GM19238 (cell line): ENCODE measurements around the gene RBM19.
"Not testable (repeated sequence)": the region's sequence is repeated elsewhere in the genome, so short reads cannot be mapped to it uniquely, and the experiment has no call there.

Source experiments
- DNase-seq: peaks from one replicate; pipeline ENCODE4 v3.0.0; 2011; ENCODE audit warnings: low spot score; ENCODE audit not compliant: insufficient read length

The RBM19 gene, protein sequence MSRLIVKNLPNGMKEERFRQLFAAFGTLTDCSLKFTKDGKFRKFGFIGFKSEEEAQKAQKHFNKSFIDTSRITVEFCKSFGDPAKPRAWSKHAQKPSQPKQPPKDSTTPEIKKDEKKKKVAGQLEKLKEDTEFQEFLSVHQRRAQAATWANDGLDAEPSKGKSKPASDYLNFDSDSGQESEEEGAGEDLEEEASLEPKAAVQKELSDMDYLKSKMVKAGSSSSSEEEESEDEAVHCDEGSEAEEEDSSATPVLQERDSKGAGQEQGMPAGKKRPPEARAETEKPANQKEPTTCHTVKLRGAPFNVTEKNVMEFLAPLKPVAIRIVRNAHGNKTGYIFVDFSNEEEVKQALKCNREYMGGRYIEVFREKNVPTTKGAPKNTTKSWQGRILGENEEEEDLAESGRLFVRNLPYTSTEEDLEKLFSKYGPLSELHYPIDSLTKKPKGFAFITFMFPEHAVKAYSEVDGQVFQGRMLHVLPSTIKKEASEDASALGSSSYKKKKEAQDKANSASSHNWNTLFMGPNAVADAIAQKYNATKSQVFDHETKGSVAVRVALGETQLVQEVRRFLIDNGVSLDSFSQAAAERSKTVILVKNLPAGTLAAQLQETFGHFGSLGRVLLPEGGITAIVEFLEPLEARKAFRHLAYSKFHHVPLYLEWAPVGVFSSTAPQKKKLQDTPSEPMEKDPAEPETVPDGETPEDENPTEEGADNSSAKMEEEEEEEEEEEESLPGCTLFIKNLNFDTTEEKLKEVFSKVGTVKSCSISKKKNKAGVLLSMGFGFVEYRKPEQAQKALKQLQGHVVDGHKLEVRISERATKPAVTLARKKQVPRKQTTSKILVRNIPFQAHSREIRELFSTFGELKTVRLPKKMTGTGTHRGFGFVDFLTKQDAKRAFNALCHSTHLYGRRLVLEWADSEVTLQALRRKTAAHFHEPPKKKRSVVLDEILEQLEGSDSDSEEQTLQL

DNA sequence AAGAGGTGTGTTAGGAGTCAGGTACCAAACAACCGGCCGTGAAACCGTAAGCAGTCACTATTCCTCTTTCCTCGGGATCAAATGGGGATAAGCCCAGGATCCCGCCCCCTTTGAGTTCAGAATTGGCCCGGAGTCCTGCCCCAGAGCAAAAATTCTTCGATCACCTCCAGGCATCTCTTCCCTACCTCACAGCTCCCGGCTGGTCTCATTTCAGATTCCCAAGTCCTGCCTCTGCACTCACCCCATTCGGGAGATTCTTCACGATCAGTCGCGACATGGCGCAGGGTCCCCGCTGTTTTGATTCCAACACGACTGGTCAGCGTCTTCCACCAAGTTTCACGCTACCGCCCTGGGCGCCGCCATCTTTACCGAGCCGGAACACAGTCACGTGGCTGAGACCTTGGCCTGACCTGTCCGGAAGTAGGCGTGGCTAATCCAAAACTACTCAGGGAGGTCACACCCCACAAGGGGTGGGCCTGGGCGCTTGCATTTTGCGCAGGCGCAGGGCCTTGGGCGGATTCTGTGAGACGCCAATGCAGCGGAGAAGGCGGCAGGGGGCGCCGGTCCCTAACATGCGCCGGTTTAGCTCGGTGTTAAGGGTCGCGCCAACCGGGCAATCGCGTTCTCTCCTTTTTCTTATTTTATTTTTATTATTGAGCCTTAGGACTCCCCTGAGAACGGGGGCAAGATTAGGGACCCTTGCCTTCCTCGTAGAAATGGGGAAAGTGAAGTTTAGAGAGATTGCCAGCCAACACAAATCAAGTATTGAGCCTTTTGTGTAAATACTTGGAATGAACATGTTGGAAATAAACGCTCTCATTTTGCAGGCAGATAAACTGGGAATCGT is at the start of gene RBM19:
RBM19 (minus strand) TSS at position 375 of the 847 bp plus-strand sequence; CDS start at position 277, 98 bp downstream.
- peak; percentile 96 for DNase-seq

DNA sequence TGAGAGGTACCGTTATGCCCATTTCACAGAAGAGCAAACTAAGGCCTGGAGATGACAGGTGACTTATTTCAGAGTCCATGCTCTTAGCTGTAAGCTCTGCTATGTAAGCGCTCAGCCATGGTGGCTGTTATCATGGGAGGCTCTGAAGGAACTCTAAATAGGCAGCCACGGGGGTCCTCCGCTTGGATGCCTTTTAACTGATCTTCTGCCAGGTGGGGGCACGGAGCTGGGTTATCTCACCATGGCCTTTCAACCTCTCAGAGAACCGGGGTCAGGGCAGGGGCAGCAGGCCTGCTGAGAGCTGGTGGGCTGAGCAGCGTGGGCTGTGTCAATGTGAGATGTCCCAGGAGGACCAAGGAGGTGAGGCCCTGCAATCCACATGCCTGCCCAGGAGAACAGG is 49.7 kb upstream of the RBM19 start:
- no peak for DNase-seq

DNA sequence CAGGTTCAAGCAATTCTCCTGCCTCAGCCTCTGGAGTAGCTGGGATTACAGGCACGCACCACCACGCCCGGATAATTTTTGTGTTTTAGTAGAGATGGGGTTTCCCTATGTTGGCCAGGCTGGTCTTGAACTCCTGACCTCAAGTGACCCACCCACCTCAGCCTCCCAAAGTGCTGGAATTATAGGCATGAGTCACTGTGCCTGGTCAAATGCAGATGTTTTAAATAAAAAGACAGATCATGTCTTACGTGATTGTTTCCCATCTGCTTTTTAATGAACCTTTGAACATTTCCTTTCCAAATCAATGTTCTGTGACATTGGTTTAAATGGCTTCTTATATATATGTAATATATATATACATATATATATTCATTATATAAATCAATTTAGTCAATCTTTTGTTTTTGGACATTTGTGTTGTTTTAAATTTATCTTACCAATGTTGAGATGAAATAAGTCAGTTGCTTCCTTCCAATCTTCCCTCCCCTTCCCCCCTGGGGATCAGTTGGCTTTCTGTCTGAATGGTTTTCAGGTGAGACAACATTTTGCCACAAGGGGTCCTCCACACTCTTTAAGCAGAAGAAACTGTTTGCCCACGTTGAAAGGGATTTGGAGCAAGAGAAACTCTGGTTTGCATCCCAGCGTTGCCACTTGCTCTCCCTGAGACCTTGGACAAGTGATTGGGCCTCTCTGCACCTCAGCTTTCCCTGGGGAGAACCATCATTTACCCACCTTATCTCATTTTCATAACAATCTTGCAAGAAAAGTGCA is 47.6 kb upstream of the RBM19 start:
- no peak for DNase-seq

DNA sequence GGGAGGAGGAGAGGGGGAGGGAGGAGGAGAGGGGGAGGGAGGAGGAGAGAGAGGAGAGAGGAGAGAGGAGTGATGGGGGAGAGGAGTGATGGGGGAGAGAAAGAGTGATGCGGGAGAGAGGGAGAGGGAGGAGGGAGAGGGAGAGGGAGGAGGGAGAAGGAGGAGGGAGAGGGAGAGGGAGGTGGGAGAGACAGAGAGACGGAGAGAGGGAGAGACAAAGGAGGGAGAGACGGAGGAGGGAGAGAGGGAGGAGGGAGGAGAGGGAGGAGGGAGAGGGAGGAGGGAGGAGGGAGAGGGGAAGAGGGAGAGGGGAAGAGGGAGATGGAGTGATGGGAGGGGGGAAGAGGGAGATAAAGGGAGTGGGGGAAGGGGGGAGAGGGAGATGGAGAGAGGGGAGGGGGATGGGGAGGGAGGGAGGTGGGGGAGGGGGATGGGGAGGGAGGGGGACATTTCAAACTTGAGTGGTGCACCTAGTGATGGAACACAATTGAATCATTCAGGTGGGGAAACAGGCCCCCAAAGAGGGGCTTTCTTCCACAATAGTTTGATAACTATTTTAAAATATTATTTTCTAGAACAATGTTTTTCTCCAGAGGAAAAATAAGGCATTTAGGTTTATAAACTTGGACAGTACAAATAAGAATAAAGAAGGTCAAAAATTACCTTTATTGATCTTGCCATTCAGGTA is 46.8 kb upstream of the RBM19 start:
- DNase-seq: no peak

DNA sequence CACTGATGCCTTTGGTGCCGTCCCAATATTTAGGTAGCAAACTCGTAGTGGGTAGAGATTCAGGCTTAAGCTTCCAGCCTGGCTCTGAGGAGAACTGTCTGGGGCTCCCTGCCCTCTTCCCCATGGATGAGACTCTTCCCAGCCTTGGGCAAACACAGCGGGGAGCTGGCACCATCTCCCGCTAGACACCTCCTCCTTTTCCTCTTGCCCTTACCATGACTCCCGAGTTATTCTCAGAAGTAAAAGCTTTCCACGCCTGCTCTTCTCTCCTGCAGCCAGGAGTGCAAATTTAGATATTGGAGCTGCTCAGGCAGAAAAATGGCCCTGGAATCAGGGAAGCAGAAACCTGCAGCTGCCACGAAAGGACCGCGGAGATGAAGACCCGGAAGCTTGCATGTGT is 45.6 kb upstream of the RBM19 start:
- DNase-seq: no peak

DNA sequence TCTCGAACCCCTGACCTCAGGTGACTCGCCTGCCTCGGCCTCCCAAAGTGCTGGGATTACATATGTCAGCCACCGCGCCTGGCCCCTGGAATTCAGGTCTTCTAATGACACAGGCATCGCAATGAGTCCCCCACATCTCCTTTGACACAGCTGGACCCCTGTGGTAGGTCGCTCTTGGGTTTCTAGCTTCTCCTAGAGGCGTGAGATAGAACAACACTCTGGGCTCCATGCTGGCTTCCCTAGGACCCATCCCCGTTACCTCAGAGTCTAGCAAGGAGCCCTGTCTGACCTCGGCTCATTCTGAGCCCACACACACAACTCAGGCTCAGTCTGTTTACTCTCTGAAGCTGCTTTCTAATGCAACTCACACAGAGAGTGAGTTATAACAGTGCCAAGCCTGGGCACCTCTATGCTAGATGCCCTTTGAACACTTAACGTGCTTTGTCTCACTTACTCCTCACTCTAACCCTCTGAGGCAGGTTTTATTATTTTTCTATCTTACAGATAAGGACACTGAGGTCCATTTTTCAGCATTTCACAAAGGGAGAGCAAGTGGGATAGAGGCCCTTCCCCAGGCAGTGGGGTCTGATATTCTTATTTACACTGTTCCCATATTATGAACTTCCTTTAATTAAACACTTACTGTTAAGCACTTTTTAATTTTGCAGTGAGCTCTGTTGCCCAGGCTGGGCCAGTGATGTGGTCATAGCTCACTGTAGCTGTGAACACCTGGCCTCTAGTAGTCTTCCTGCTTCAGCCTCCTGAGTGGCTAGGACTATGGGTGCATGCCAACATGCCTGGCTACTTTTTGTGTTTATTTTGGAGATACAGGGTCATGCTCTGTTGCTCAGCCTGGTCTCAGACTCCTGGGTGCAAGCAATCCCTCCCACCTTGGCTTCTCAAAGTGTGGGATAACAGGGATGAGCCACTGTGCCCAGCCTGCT is 40.6 kb upstream of the RBM19 start:
- no peak for DNase-seq

DNA sequence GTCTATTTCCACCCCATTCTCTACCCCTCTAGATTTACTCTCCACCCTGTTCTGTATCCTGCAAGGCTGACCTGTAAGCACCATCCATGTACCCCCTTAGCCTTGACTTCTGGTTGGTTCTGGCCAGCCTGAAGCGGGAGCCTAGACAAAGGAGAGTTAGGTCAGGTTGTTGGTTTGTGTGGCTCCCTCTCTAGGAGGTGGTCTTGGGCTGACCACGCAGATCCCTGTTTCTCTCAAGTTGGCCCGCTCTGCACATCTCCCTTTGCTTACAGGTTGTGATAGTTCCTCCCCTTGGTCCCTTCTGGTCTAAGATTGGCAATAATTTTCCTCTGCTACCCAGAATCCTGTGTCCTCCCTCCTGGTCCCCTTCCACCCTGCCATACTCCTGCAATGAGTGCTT is 38.3 kb upstream of the RBM19 start:
- no peak for DNase-seq

DNA sequence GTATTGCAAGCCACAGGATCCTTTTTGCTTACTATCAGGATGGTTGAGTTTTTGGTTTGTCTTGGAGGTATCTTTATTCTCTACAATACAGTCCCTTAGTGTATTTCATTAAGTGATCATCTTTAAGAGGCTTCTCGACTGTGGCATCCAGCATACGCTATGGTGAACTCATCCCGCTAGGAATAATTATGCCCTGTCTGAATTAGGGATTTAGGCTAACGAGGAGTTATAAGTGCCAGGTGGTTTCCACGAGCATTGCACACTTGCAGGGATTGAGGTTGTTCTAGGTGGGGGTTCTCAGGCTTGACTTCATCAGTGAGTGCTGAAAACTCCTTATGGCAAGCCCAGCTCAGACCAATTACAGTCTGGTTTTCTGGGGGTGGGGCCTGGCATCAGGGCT is 37.2 kb upstream of the RBM19 start:
- DNase-seq: no peak

DNA sequence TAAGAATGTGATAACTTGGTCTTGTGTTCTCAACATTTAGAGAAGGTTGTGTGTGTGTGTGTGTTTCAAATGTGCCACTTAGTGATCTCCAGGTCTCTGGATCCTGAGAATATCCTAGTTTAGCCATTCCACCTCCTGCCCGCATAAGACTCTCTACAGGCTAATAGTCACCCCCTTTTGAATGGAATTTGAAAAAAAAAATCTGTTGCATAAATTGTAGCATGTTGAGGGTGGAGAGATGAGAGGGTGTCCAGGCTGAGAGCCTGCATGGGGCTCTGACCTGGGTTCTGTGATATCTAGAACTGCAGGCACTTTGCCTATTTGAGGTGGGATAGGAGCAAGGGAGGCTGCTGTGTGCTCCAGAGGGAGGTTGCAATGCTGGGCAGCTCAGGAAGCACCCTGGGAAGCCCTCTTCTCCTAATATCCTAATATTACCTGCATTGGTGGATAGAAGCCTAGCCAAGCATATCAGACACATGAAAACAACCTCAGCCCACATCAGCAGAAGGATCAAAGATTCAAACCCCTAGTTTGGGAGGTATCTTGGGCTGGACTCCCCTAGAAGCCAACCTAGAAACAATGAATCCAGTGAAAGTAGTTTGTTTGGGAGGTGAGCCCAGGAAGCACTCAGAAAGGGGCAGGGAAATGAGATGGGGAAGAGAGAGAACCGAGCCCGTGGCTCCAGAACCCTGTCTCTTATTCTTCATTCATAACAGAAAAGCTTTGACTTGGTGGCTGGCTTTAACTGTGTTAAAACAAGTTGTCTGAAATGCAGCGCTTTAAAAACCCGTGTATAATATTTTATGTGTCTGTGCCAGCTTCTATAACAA is 35.6 kb upstream of the RBM19 start:
- DNase-seq: no peak

DNA sequence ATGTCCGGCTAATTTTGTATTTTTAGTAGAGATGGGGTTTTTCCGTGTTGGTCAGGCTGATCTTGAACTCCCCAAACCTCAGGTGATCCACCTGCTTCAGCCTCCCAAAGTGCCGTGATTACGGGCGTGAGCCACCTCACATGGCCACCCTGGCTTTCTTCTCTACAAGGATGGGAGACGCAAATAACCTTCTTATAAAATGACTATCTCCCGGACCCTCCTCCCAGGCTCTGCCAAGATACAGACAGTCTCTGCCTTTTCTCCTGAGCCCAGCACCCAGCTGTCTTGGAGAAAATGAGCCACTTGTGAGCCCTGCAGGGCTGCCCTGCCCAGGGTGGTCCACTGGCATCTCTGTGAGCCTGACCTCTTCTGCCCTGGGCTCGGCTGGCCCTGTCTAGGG is 34.7 kb upstream of the RBM19 start:
- no peak for DNase-seq

DNA sequence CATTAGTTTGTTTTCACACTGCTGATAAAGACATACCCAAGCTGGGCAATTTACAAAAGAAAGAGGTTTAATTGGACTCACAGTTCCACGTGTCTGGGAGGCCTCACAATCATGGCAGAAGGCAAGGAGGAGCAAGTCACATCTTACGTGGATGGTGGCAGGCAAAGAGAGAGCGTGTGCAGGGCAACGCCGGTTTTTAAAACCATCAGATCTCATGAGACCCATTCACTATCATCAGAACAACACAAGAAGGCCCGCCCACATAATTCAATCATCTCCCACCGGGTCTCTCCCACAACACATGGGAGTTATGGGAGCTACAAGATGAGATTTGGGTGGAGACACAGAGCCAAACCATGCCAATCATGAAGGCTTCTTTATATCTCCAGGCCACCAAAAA is 34.1 kb upstream of the RBM19 start:
- not testable (repeated sequence) for DNase-seq

DNA sequence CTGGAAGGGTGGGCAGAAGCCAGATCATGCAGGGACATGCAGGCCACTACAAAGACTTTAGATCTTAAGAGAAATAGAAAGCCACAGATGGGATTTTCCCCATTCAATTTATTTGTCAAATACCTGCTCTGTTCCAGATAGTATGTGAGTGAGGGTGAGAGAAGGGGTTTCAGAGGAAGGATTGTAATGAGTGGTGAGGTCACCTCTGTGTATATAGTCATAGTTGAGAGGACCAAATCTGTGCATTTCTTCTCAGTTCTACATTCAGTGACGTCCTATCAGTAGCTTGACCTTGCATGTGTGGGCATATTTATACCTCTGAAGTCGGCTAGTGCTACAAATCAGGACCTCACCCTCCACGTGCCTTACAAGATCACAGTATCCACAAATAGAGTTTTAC is 31.2 kb upstream of the RBM19 start:
- no peak for DNase-seq

DNA sequence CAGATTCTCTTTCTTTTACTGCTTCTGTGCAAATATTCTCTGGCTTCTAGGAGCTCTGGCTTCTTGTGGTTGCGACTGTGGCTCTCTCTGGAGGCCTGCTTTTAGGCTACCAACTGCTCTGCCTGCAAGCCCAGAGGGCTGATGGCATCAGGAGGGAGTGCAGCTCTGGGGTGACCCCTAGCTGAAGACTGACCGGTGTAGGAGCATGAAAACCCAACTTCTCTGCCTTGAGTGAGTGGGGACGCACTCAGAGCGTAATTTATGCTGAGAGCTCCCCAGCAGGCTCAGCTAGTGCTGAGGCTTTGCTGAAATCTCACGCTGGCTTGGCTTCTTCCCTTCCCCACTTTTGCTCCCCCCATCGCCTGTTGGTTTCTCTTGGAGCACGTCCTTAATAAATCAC is 29.9 kb upstream of the RBM19 start:
- DNase-seq: no peak

DNA sequence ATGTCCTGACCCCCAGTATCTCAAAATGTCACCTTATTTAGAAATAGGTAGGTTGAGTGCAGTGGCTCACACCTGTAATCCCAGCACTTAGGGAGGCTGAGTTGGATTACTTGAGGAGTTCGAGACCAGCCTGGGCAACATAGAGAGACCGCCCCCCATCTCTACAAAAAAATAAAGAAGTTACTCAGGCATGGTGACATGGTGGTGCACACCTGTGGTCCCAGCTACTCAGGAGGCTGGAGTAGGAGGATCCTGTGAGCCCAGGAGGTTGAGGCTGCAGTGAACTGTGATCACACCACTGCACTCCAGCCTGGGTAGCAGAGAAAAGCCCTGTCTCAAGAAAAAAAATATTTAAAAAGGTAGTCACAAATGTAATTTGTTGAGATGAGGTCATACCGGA is 27.9 kb upstream of the RBM19 start:
- no peak for DNase-seq

DNA sequence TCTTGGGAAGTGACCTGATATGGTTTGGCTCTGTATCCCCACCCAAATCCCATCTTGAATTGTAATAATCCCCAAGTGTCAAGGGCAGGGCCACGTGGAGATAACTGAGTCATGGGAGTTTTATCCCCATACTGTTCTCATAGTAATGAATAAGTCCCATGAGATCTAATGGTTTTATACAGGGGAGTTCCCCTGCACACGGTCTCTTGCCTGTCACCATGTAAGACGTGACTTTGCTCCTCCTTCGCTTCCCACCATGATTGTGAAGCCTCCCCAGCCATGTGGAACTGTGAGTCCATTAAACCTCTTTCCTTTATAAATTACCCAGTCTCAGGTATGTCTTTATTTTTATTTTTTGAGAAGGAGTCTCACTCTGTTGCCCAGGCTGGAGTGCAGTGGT is 26.6 kb upstream of the RBM19 start:
- not testable (repeated sequence) for DNase-seq

DNA sequence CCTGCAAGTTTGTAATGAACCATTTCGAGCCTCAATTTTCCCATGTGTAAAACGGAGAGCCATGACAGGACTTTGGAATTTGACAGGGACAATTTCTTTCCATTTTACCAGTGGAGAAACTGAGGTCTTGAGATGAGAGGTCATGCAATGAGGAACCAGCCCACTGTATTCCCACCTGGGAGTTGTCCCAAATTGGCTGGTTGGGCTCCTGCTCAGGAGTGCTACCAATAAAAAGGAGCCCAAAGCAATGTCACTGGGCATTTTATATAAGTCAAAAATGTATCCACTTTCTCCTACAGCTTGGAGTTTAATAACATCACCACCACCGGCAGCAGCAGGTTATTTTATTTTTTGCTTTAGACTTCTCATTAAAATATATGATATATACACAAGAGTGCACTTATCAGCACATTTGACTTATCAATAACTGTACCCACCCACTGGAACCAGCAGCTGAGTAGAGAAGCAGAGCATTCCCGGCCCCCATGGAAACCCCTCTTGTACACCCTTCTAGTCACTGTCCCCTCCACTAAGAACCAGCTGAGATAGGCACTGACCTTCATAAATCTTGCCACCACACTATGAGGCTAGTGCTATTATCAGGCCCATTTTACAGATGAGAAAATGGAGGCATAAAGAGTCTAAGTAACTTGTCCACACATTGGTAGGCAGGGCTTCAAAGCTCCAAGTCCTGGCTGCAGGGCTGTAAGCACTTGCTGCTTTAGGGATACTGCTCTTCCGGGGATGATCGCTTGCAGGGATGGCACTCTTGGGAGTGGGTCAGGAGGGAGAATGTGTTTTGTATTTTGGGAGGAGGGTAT is 25.3 kb upstream of the RBM19 start:
- DNase-seq: no peak
